NCI-H446 (cell line): ENCODE results near the gene AIFM3.
A peak's percentile ranks its signal among the peaks of the same experiment; 100 is the strongest.
"Not testable (repeated sequence)": the region's sequence is repeated elsewhere in the genome, so short reads cannot be mapped to it uniquely, and the experiment has no call there.

Source experiments
- DNase-seq, 2 experiments: peaks; one replicate each; lab custom pipeline; 2025; lab: John Stamatoyannopoulos, UW

AIFM3 gene

DNA sequence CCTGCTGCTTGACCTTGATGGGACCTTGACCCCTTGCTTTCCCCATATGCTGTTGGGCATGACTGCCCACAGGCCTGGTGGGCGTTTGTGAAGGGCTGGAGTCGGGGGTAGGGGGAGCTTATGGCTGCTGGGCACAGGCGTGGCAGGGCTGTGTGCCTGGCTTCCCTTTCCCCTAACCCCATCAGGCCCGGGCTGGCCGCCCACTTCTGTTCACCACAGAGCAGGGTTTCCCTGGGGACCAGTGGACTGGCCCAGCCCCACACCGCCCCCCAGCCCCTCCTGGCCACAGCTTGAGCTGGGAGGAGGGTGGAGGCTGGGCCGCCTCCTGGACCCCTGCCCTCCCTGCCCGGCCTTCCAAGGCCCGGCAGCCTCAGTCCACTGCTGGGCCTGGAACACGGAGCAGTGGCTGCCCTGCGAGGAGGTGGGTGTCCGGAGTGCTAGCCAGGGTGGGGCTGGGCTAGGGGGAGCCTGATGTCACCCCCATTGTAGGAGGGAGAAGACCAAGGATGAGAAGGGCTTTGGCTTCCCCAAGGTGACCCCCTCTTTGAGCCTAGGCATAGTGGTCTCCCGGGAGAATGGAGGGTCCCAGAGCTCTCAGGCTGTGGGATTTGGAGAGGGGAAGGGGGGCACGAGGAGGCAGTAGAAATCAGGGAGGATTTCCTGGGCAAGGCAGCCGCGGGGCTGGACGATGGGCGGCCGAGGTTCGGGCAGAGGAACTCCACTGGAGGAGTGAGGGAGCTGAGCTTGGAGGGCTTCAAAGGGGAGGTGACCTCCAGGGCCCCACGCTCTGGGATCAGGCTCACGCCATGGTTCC, at the start of gene AIFM3:
AIFM3 (plus strand) TSS at position 373 of the 814 bp plus-strand sequence. CDS start 690 bp downstream, outside the sequence.
- DNase-seq: no peak

- no peak for DNase-seq
Observed at GRCh38 chr22:20918663-20919218, 48.3 kb upstream of the AIFM3 start.

DNA sequence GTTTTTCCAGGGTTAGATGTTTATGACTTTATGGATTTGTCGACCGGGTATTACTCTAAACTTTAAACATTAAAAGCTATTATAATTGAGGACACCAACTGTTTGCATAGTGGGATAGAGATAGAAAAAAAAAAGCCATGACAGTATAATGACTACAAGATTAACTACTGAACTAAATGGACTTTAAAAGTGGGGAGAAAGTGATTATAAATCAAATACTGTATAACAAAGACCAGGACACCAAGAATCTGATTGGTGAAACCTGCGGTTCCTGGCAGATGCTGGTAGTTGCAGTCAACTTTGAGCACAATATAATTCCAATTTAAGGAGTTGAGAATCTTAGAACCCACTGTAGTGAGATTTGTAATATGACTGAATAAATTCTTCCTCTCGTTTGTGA, 47.3 kb upstream of the AIFM3 start:
- no peak for DNase-seq

DNA sequence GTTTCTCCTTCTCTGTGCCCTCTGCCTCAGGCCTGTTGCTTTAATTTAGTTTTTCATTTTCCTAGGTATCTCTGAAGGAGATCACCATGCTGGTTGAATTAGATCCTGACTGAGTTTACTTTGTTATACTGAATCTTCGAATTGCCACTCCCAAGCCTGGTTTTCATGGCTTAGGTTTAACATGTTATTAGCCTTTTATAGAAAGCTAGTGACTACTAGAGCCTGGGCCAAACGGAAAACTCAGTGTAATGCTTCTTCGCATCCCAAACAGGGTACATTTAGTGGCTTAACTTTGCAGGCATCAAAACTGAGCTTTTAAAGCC, 46.2 kb upstream of the AIFM3 start:
- no peak for DNase-seq

- no peak for DNase-seq
Observed at GRCh38 chr22:20922141-20922751, 44.8 kb upstream of the AIFM3 start.

GRCh38 chr22:20926243-20926642, 40.8 kb upstream of the AIFM3 start:
- DNase-seq: no peak

DNA sequence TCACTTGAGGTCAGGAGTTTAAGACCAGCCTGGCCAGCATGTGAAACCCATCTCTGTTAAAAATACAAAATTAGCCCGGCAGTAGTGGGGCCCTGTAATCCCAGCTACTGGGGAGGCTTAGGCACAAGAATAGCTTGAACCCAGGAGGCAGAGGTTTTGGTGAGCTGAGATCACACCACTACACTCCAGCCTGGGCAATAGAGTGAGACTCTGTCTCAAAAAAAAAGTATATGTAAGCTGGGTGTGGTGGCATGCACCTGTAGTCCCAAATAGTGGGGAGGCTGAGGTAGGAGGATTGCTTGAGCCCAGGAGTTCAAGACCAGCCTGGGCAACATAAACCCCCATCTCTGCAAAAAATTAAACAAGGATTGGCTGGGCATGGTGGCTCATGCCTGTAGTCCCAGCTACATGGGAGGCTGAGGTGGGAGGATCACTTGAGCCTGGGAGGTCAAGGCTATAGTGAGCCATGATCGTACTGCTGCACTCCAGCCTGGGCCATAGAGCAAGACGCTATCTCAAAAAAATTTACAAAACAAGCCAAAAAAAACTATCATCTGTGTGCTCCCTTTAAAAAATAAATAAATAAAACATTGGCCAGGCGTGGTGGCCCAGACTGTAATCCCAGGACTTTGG, 39.0 kb upstream of the AIFM3 start:
- DNase-seq: no peak

DNA sequence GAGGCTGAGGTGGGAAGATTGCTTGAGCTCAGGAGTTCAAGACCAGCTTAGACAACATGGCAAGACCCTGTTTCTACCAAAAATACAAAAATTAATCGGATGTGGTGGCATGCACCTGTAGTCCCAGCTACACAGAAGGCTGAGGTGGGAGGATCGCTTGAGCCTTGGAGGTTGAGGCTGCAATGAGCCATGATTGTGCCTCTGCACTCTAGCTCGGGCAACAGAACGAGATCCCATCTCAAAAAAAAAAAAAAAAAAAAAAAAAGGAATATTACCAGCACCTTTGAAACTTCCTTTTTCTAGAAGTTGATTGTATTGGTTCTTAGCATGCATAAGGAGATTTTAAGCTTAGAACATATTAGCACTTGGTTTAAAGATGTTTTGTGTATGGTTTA, 38.5 kb upstream of the AIFM3 start:
- DNase-seq: no peak

DNA sequence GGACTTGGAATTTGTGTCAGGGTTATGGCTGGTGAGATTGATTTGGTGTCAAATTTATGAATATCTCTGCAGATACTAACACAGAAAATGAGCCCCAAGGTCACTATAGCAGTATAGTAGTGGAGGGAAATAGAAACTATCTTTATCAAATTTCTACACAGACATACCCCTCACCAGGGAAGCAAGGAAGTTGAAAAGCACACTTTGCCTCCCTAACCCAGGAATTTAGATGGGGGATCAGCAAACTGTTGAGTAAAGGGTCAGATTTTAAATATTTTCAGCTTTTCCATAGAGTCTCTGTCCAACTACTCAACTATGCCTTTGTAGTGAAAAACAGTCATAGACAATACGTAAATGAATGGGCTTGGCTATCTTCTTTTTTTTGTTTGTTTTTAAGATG, 37.1 kb upstream of the AIFM3 start:
- DNase-seq: no peak

GRCh38 chr22:20930435-20930834, 36.6 kb upstream of the AIFM3 start:
- not testable (repeated sequence) for DNase-seq

DNA sequence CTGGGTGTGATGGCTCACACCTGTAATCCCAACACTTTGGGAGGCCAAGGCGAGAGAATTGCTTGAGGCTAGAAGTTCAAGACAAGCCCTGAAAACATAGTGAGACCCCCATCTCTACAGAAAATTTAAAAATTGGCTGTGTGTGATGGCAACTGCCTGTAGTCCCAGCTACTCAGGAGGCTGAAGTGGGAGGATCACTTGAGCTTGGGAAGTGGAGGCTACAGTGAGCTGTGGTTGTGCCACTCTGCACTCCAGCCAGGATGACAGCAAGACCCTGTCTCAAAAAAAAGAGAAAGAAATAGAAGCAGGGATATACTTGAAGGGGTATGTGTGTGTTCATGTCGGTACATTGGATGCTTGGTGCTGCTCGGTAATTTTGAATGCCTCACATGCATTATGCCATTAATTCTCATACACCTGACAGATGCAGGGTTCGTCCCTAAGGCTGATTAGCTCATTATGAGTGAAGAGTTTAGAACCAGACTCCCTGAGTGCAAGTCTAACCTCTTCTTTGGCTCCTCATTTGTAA, 35.9 kb upstream of the AIFM3 start:
- DNase-seq: no peak

DNA sequence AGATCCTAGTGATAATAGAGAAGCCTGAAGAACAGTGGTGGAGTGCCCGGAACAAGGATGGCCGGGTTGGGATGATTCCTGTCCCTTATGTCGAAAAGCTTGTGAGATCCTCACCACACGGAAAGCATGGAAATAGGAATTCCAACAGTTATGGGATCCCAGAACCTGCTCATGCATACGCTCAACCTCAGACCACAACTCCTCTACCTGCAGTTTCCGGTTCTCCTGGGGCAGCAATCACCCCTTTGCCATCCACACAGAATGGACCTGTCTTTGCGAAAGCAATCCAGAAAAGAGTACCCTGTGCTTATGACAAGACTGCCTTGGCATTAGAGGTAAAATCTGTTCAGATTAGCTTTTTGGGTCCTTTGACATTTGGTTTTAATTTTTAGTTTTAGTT, 33.1 kb upstream of the AIFM3 start:
- DNase-seq: no peak

DNA sequence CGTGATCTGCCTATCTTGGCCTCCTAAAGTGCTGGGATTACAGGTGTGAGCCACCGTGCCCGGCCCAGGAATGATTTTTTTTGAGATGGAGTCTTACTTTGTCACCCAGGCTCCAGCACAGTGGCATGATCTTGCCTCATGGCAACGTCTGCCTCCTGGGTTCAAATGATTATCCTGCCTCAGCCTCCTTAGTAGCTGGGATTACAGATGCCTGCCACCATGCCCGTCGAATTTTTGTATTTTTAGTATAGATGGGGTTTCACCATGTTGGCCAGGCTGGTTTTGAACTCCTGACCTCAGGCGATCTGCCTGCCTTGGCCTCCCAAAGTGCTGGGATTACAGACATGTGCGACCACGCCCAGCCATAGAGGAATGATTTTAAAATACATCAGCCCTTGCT, 32.0 kb upstream of the AIFM3 start:
- not testable (repeated sequence) for DNase-seq

DNA sequence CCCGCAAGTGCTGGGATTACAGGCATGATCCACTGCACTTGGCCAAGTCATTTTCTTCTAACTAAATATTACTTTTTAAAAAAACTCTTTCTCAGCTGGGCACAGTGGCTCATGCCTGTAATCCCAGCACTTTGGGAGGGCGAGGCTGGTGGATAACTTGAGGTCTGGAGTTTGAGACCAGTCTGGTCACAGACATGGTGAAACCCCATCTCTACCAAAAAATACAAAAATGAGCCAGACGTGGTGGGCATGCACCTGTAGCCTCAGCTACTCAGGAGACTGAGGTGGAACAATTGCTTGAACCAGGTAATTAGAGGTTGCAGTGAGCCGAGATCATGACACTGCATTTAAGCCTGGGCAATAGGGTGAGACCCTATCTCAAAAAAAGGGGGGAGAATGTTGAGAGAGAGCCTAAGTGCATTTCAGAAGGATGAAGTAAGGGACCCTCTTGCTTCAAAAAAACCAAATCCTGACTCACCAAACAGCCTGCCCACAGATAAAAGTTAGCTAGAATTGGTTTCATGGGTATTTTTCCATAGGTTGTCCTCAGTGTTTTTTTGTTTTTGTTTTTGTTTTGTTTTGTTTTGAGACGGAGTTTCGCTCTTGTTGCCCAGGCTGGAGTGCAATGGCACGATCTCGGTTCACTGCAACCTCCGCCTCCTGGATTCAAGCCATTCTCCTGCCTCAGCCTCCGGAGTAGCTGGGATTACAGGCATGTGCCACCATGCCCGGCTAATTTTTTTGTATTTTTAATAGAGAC, 31.1 kb upstream of the AIFM3 start:
- DNase-seq: not testable (repeated sequence)

- DNase-seq: no peak
Observed at GRCh38 chr22:20937031-20937793, 29.8 kb upstream of the AIFM3 start.

DNA sequence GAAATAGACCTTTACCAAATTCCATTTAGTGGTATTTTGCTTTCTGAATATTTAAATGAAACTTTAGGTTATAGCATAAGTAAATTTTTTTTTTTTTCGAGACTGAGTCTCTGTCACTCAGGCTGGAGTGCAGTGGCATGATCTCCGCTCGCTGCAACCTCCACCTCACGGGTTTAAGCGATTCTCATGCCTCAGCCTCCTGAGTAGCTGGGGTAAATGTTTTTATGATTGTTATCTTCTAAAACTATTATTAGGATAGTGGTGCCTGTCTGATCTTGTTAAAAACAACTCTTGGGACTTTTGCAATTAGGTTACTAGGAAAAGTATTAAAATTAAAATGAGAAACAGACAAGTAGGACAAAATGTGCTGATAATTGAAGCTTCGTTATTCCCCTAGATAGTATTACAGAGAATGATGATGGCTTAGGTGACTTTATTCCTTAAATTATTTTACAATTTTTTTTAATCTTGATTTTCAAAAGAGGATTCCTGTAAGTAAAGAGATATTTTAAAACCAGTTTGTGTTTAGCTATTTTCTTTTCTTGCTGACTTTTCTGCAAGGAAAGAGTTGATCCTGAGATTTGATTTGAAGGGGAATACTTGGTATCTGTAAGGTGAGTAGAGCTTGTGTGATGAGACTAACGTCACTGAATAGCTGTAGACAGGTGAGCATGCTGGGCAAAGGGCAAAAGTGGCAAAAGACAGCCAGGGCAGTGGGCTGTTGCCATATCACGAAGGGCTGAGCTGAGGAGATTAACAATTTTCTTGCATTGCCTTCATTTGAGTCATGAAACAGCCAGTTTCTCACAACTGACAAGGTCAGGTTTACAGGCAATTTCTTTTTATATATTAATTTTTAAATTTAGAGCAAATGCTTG, 29.0 kb upstream of the AIFM3 start:
- DNase-seq: no peak

DNA sequence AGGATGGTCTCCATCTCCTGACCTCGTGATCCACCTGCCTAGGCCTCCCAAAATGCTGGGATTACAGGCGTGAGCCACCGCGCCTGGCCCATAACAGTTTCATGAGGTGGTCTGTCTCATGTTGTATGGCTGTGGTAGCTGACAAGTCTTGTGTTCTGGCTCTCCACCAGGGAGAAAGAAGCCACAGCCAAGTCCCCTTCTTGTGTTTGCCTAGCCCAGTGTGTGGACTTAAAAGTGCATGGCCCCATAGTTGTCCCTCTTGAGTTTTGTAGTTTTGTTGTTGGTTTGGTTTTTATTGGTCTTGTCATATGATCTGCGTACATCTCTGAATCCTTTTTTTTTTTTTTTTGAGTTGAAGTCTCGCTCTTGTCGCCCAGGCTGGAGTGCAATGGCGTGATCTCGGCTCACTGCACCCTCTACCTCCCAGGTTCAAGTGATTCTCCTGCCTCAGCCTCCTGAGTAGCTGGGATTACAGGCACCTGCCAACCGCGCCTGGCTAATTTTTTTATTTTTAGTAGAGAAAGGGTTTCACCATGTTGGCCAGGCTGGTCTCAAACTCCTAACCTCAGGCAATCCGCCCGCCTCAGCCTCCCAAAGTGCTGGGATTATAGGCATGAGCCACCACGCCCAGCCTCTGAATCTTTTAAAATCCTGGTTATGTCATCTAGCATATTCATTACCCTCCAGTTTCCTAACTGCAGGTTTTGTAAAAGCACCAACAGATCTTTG, 27.4 kb upstream of the AIFM3 start:
- not testable (repeated sequence) for DNase-seq

DNA sequence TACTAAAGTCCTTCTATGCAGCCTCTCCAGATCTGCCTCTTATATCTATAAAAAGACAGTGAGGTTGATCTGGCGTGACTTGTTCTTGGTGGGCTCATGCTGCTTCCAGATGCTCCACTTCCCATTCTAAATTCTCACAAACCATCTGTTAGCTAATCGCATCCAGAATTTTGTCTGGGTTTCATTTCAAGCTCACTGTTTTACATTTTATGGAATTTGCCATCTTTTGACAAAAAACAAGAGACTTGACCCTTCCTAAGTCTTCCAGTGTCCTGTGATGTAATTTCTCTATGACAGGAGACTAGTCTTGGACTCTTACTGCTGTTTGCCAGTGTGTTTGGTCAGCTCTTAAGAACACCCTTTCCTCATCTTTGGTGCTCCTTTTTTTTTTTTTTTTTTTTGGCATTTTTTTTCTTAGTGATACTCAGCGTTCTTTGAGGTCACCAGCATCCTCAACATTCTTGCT, 26.8 kb upstream of the AIFM3 start:
- DNase-seq: peak; percentile 74 to 86

DNA sequence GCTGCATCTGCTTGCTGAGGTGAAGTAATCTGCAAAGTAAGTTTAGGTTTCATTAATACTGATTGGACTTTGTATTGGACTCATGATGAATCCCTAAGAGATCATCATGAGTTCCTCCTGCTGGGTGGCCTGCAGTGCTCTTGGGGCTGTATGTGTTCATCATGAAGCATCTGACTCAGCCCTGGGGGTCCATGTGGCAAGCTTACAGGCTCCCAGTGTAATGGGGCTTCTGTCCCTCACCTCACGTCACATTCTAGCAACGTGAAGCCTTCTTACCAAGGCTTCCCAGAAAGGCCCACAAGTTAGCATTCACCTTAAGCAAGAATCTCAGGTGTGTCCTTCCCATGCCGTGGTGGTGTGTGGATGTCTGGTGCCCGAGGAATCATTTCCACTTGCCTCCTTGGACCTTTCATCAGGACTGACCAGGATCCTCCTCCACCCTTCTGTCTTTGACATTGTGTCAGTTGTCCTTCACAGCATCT, 26.1 kb upstream of the AIFM3 start:
- DNase-seq: no peak
